ENCODE measurements around the gene TMIGD1.

GRCh38 chr17:30341703-30342249, 7.9 kb upstream of the TMIGD1 start:
- TF ChIP-seq CHD2 (IDR thresholded peaks at IDR 0.05; ENCODE audit: low read depth, low read length) (no peak), CBX5 (CRISPR knock-in tag; IDR thresholded peaks at IDR 0.05; ENCODE audit: borderline replicate concordance) (no peak), ZNF549 (CRISPR knock-in tag; IDR thresholded peaks at IDR 0.05) (no peak)
- TF ChIP-seq, protein P1, sequence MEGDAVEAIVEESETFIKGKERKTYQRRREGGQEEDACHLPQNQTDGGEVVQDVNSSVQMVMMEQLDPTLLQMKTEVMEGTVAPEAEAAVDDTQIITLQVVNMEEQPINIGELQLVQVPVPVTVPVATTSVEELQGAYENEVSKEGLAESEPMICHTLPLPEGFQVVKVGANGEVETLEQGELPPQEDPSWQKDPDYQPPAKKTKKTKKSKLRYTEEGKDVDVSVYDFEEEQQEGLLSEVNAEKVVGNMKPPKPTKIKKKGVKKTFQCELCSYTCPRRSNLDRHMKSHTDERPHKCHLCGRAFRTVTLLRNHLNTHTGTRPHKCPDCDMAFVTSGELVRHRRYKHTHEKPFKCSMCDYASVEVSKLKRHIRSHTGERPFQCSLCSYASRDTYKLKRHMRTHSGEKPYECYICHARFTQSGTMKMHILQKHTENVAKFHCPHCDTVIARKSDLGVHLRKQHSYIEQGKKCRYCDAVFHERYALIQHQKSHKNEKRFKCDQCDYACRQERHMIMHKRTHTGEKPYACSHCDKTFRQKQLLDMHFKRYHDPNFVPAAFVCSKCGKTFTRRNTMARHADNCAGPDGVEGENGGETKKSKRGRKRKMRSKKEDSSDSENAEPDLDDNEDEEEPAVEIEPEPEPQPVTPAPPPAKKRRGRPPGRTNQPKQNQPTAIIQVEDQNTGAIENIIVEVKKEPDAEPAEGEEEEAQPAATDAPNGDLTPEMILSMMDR (CRISPR knock-in tag; IDR thresholded peaks at IDR 0.05): no peak
